GM21619 (cell line): ENCODE results near the gene CENPE.

Source experiments
- ATAC-seq: cut with Tn5 transposase; IDR thresholded peaks from one replicate; pipeline ENCODE4 v1.9.1; 2021; ENCODE audit not compliant: unreplicated experiment

CENPE gene

GRCh38 chr4:103136671-103137445 lies 61.3 kb downstream of the CENPE start:
- ATAC-seq, result no peak

GRCh38 chr4:103129174-103129573 lies 69.0 kb downstream of the CENPE start:
- ATAC-seq, result no peak

DNA sequence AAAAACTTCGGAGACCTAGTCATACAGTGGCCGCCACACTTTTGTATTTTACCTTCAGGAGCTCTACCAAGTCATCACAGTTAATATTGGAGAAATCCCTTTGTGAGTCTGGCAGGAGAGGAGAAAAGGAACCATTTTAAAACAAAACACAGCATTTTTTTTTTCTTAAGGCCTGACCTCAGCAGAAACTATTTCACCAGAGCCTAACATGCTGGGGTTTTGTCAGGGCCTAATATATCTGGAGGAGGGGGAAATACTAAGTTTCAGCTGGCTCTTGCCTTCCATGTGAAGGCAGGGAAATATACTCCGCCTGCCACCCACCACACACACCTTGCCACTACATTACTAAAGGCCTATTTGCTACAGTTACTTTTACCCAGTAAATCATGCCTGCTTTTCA lies 72.0 kb downstream of the CENPE start:
- no peak for ATAC-seq

- ATAC-seq, result no peak
Observed at GRCh38 chr4:103123114-103123513, 75.0 kb downstream of the CENPE start.

- ATAC-seq, result no peak
Observed at GRCh38 chr4:103118166-103118565, 80.0 kb downstream of the CENPE start.

GRCh38 chr4:103111598-103111997 lies 86.5 kb downstream of the CENPE start:
- ATAC-seq, result no peak

GRCh38 chr4:103108542-103108941 lies 89.6 kb downstream of the CENPE start:
- ATAC-seq, result no peak

DNA sequence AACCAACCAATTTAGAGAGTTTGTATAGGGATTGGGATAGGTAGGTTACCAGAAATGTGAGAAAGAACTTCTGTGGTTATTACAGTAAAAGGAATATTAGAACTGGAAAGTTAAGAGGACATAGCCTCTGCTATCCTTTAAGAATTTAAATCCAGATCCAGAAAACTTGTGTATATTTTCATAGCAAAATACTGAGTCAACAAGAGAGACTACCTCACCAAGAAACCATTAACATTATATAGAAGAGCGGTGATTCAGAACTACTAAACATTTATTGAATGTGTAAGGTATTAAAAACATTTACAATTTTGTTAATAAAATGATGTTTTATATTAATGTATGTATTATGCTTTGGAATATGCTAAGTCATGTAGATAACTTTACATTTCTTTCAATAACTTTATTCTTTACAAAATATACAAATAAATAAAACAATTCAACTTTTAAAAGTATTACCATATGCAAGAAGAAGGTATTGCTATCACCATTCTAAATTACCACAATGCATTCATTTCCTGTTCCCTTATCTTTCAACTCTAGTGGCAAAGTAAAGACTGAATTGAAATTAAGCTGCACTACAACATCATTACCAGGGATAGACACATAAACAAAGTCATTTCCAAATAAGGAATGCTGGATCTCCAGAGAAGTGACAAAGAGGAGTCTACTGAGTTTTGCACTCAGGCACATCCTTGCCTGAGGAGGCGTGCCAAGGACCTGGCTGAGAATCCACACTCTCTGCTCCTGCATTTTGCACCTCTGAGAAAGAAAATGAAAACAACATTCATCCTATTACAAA lies 92.4 kb downstream of the CENPE start:
- no peak for ATAC-seq

DNA sequence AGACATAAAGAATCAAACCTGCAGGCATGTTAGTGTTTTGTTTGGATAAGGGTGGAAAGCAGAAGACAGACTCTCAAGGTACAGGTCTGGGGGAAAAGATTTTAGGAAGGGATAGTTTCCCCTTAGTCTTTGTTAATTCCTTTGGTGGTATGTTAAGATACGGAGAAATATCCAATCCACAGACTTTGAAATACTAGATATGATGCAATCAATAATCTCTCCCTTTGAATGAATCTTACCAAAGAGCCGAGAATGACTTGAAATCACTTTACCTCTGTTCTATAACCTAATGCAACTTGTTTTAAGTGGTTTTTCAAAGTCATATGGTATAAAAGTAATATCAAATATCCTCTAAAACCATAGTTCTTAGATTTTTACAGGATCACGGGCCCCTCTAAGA lies 93.3 kb downstream of the CENPE start:
- ATAC-seq, result no peak

DNA sequence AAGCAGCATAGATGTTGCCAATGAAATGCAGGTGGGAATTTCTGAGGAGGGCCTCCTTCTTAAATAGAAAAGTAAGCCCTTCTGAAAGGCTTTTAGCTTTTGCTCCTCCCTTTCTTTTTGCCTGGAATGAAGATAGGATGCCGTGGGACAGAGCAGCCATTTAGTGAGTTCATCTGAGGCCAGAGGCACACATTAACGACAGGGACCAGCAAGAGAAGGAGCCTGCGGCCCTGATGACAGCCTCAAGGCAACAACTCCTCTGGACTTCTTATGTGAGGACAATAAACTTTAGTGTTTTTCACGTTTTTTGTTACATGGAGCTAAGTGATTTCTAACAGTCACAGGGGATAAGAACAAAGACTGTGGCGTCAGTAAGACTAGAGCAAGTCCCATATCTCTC lies 97.5 kb downstream of the CENPE start:
- no peak for ATAC-seq

DNA sequence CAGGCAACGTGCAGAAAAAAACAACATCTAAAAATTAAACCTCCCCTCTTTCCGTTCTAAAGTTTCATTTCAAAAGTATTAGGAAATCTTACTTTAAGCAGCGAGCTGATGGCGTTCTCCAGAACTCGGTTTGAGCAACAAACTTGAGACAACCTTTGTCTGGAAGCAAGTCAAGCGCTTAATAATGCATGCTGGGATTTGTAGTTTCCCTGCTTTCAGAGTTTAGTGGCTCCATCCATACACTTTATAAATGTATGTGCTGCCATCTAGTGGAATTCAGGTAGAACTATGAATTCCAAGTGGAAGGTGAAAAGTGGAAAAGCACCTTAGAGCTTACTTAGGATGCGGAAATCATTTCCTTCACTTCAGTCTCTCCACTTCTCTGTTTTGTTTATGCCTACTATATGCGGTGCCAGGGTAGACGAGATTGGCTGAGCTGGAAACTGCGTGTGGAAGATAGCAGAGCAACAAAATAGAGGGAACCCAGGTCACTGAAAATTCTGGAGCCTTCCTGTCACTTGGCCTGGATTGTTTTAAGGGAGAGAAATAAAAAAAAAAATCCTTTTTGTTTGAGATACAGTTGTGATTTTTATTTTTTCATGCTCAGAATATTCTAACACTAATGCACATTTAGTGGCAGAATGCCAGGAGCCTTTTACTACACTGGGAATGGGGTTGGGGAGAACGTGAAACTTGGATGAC lies 98.3 kb downstream of the CENPE start, which contains the start of gene BDH2:
BDH2 (minus strand) TSS at position 144 of the 702 bp plus-strand sequence. CDS start 3,580 bp downstream, outside the sequence.
- ATAC-seq, result peak; percentile 98

GRCh38 chr4:103098756-103099440 lies 99.2 kb downstream of the CENPE start:
- ATAC-seq, result no peak

DNA sequence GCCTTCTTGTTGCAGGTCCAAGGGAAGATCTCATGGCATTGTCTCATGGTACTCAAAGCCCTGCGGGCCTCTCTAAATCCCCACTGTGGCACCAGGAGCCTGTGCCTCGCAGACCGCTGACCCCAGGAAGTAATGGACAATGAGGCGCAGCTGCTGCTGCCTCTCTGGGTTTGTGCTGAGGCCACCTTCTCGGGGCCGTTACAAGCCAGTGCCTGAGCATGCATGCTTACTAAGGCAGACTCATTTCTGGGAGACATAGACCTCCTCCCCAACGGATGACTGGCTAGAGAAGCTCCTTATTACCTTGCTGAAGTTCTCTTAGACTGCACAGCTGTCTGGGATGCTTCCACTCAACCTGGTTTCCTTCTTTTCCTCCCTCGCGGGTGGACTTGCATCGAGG lies 99.8 kb downstream of the CENPE start:
- no peak for ATAC-seq

DNA sequence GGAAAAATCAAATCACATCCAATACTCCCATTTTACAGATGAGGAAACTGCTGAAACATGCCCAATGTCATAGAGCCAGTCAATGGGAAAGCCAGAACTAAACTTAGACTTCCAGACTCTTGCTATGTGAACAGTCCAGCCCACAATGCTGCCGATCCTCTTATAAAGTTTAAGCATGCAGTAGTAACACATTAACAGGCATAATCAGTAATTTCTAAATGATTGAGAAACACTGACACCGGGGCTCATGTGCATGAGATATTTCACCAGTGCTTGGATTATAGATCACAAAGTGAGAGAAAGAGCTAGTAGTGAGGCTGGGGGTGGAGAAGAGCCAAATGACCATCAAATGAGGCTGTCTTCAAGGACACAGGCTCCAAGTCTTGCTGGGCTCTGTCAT lies 101.0 kb downstream of the CENPE start:
- no peak for ATAC-seq

GRCh38 chr4:103095080-103095479 lies 103.1 kb downstream of the CENPE start:
- no peak for ATAC-seq

DNA sequence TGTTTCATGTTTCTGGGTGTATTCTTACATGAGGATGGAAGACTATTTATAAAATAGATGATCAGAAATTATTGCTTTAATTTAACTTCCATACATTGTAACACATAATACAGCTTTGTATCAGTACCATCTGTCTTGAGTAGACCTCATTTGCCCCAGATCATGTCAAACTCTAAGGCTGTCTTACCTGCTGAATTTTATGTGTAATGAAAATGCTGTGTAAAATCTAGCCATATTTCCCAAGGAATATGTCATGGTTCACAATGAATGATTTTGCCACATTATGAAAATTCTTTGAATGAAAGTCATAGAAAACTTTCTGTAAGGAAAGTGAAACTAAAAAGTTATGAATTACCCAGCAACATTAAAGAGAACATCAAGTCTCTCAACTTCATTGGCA lies 105.9 kb downstream of the CENPE start:
- ATAC-seq, result no peak

GRCh38 chr4:103091601-103092223 lies 106.4 kb downstream of the CENPE start:
- peak; percentile 75 for ATAC-seq

DNA sequence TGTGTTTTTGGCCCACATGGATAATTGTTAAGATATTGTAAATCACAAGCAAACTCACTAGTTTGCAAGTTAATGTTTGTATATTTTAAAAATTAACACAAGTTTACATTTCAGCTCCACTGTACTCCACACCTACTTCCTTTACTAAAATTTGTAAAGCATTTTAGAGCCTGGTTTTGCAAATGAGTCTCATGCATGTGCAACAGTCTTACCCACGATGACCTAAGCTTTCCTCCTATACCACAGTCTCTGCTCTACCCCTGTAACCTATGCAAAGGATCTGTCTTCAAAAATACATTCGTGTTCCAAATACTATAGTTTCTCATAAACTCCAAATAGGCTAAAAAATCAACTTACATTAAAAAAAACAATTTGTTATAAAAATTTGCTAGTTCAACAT lies 108.7 kb downstream of the CENPE start:
- no peak for ATAC-seq

DNA sequence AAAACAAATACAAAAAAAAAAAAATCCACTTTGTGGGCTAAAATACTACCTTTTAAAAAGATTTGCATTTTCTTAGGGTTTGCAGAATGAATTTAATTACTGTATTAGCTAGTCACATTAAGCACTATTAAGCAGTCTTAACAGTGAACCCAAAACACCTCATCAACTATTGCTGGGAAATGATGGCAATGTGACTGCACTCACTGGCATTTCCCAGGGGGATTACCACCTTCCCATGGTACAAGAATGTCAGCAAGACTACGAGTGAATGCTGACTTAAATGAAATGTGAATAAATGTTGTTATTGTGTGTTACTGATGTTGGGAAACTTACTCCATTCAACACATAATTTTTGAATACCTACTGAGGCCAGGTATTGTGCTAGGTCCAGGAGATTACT lies 111.6 kb downstream of the CENPE start:
- ATAC-seq, result no peak

DNA sequence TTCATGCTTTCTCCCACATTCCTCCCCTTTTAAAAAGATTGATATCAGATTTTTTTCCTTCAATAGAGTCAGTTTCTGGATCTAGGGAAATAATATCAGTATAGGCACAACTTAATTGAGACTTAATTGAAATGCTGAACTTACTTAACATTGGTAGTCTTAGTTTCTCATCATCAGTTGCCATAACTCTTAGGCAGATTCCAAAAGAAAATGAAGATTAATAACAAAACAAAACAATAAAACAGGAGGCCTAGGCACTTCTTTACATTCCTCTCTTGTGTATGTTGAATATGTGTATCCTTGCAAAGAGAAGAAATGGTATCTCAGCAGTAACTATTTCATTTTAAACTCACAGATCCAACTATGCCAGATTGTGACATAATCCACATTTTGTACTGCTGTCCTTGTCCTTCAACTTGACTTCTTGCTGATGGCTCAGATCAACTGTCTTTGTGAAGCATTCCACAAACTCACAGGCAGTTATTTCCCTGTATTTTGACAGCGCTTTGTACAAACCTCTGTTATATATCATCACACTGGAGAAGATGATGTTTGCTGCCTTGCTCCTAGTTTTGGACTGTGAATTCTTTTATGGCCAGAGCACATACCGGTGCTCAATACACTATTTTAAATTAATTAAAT lies 112.5 kb downstream of the CENPE start:
- ATAC-seq, result no peak
